SK-N-MC (cell line): ENCODE data around the gene PLAAT4.
"Not testable (repeated sequence)": the region's sequence is repeated elsewhere in the genome, so short reads cannot be mapped to it uniquely, and the experiment has no call there.

Experiments used
- EZH2 ChIP-seq: fragments of 200-600 bp; sonication (generic); IDR thresholded peaks from one replicate; pipeline ENCODE4 v1.6.1; 2017; ENCODE audit warnings: antibody characterized with exemption
- POLR2AphosphoS5 ChIP-seq: IDR thresholded peaks from 2 replicates; pipeline ENCODE4 v1.6.1; 2012; ENCODE audit warnings: mild to moderate bottlenecking, low read depth, low read length, borderline replicate concordance

DNA sequence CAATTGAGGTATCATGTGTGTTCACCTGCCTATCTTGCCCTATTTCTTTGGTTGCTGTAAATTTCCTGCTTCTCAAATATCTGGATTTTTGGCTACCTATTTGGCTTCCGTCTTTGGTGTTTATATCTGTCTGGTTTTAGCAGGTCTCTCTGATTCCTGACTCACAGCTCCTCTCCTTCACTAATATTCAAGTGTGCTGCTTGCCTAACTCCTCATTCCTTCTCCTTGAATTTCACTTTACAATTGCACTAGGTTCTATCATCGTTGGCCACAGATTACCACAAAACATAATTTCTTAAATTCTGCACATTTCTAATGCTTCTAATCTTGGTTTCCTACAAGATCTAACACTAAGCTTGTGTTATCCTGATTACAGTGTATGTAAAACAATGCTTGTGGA is 5.9 kb downstream of the PLAAT4 start:
- not testable (repeated sequence) for TF ChIP-seq POLR2AphosphoS5, EZH2
